LoVo (cell line): ENCODE data around the gene MAN2A1.
A peak's percentile ranks its signal among the peaks of the same experiment; 100 is the strongest.
"Not testable (repeated sequence)": the region's sequence is repeated elsewhere in the genome, so short reads cannot be mapped to it uniquely, and the experiment has no call there.

ENCODE experiments used
- DNase-seq: peaks from one replicate; pipeline ENCODE4 v3.0.0-alpha.2; 2016; ENCODE audit warnings: low spot score

The MAN2A1 gene

GRCh38 chr5:109756543-109757185 lies 66.9 kb downstream of the MAN2A1 start:
- DNase-seq, result no peak

DNA sequence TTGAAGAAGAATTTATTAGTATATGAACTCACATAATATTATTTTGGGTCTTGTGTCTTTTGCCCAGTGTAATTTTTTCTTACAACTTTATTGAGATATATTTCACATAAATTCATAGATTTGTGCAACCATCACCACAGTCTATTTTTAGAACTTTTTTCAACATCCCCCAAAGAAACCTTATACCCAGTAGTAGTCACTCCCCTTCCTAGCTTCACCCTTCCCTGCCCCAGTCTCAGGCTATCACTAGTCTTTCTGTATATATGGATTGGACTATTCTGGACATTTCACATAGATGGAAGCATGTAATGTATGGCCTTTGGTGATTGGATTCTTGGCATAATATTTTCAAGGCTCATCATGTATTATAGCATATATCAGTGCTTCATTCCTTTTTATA lies 67.8 kb downstream of the MAN2A1 start:
- no peak for DNase-seq

GRCh38 chr5:109759306-109759705 lies 69.6 kb downstream of the MAN2A1 start:
- peak; percentile 35 for DNase-seq

GRCh38 chr5:109760130-109760529 lies 70.4 kb downstream of the MAN2A1 start:
- DNase-seq, result not testable (repeated sequence)

DNA sequence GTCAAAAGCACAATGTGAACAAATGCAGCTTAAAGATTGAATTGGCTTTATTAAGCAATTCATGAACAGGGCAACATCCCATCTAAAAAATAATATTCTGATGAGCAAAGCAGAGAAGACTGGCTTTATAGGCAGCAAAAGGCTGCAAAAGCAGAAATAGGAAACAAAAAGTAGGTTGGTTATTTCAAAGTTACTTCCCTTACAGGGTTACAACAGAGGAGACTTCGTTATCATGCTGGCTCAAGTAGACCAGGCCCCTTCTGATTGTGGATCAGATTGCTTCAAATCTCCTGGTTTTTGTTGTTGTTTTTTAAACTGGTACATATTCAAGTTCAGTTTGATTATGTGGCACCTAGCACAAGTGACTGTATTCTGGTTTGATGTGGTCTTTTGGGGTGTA lies 73.1 kb downstream of the MAN2A1 start:
- no peak for DNase-seq

GRCh38 chr5:109767184-109767995 lies 77.7 kb downstream of the MAN2A1 start:
- no peak for DNase-seq

- DNase-seq, result no peak
Observed at GRCh38 chr5:109767997-109768396, 78.3 kb downstream of the MAN2A1 start.

DNA sequence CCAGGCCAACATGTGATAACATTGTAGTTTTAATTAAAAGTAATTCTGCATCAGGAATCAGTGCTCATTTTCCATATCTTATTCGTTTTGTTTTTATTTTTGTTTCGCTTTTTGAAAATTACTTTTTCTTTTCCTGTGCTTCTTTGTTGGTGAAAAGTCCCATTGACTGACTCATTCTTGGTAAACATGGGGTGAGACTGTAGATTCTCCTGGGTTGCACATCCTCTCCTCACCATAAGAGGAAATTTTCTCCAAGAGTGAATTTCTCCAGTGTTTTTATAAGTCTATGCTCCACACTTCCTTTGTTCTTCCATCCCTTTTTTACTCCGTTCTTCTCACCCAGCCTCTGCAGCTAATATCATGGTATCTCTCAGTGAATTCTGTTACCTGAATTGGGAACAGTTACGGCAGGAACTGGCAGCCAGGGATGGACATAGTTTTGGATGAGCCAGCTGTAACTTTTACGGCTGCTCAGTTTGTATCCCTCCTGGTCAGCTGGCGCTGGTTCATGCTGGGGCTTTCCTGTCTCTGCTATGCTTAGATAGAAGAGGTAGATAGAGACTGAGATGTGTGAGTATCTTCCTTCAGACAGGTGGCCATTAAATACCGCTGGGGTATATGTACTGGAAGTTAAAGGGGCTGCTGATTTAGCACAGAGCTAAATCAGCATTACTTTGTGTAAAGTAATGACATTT lies 80.0 kb downstream of the MAN2A1 start:
- DNase-seq, result no peak

- DNase-seq, result no peak
Observed at GRCh38 chr5:109775130-109775529, 85.4 kb downstream of the MAN2A1 start.

GRCh38 chr5:109779036-109779735 lies 89.5 kb downstream of the MAN2A1 start:
- no peak for DNase-seq

DNA sequence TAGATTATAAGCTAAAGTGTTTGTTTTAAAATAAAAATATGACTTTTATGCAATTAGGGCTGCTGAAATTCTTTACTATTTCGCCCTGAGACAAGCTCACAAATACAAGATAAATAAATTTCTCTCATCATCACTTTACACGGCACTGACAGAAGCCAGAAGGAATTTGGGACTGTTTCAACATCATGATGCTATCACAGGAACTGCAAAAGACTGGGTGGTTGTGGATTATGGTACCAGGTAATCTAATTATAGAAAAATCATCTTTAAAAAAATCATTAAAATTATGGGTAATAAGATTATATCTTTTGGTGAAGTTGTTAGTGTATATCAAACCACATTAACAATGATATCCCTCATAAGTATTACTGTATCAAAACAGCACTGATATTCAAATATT lies 95.0 kb downstream of the MAN2A1 start:
- no peak for DNase-seq

DNA sequence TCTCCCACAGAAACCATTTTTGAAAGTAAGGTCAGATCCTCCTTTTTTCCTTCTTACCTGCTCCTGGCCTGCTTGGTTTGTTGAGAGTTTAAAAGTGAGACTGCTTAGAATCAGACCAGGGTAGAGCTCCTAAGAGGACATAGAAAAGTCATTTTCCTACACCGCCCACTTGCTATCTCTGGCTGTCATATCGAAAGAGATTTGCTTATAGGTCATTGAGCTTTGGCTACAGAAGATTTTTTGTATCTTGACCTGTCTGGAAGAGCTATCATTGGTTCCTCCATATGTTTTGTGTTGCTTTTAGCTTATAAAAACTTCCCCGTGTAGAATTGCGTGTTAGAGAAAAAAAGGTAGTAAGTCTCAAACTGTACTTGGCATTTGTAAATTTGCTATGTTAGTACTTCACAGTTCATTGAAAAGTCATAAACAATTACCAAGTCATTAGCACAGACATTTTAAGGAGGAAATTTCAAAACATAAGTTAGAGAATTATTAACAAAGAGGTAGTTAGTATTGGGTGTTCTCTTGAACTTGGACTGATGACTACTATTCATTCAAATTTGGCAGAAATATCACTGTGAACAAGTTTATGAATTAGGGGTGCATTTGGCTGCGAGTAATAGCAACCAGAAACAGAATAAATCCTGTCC lies 96.6 kb downstream of the MAN2A1 start:
- DNase-seq, result no peak

DNA sequence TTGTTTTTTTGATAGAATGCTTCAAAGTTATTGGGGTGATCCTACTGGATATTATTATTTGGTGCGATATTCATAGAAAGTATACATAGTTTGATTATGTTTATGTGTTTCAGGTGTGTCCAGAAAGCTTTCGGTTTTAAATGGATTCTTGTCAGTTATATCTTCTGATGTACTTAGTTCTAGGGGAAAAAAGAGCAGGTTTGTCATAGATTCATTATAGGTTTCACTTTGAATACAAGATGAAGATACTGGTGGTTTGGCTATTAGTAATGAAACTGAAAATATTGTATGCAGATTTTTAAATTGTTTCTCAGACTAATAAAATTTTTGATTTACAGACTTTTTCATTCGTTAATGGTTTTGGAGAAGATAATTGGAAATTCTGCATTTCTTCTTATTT lies 98.9 kb downstream of the MAN2A1 start:
- no peak for DNase-seq

GRCh38 chr5:109792613-109793012 lies 102.9 kb downstream of the MAN2A1 start:
- no peak for DNase-seq

GRCh38 chr5:109803854-109804253 lies 114.1 kb downstream of the MAN2A1 start:
- DNase-seq, result no peak

DNA sequence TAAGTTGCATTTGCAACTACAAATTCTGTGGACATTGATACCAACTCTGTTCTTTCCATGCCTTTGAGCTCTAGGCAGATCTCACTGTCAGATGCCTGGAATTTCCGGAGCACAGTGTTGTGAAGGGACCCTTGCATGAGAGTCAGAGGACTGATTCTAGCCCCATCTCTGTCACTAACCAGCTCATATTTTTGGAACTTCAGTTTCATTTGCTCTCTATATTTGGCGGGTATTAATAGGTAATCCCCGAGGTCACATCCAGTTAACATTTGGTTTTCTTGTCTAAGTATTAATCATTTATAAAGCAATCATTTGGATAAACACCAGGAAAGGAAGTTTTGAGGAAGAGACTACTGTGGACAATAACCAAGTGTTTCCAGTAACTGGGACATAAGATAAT lies 115.7 kb downstream of the MAN2A1 start:
- DNase-seq, result no peak

- DNase-seq, result no peak
Observed at GRCh38 chr5:109805883-109806282, 116.2 kb downstream of the MAN2A1 start.

- no peak for DNase-seq
Observed at GRCh38 chr5:109812698-109813097, 123.0 kb downstream of the MAN2A1 start.

GRCh38 chr5:109816732-109817131 lies 127.0 kb downstream of the MAN2A1 start:
- no peak for DNase-seq

DNA sequence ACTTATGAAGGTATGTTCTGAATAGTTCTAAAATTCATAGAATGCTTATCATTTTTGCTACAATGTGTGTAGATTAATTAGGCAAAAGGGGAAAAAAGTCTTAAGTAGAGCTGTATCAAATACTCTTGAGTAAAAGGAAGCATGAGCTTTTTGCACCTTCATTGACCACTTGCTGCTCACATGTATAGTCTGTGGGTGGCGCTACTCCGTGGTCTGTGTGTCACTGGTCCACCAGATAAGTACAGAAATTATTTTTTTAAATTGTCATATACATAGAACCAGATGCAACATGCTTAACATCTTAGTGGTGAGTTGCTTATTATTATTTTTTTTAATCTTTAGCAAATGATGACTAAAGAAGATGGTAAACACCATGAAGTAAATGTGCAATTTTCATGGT lies 130.2 kb downstream of the MAN2A1 start:
- no peak for DNase-seq

DNA sequence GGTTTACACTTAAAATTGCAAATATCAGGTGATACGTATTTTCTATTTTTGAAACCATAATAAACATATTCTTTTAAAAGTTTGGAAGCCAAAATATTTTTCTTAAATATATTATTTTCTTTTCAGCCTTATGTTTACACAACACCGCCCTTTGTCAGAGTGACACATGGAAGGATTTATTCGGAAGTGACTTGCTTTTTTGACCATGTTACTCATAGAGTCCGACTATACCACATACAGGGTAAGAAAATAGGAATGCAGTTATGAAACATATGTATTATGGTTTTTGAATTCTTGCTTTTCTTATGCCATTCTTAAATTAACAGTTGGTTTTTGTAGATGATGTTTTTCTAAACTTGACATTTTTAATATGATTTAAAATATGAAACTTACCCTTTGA lies 133.9 kb downstream of the MAN2A1 start:
- no peak for DNase-seq

DNA sequence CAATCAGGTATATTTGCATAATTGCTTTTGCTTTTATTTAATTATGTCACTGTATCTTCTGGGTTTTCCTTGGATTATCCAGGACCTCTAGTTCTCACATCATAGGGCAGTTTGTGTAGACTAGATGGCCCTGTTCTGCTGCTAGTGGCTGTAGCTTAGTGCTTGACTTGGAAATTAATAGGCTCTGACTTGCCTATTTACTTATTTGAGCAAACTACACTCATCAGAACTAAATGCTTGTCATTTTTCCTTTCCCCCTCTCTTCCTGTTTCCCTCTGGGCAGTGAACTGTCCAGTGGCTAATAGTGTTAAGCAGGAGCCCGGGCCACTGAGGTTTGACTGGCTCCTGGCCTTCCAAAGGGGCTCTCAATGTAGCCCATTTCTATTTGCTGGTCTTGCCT lies 135.7 kb downstream of the MAN2A1 start:
- no peak for DNase-seq
